Measurements from ENCODE around the gene SHISAL1.
"Not testable (repeated sequence)": the region's sequence is repeated elsewhere in the genome, so short reads cannot be mapped to it uniquely, and the experiment has no call there.

DNA sequence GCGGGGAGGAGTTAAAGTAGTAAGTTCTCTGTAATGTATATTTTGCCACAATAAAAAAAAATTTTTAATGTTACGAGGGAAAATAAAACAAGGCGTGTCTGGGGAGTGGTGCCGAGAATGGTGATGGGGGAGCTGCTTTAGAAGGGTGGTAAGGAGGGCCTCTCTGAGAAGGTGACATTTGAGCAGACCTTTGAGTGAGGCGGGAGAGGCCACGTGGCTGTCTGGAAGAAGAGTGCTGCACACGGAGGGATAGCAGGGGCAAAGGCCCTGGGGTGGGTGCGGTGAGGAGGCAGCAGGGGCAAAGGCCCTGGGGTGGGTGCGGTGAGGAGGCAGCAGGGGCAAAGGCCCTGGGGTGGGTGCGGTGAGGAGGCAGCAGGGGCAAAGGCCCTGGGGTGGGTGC, 10.4 kb downstream of the SHISAL1 start:
- not testable (repeated sequence) for TF ChIP-seq POLR2AphosphoS5, TAF1, POLR2A, SPI1 (IDR thresholded peaks at IDR 0.05; ENCODE audit: low read depth, low read length)
